K562 (cell line): ENCODE data around the gene BACE1-AS. TPM values are rescaled to one million over a fixed set of nuclear protein-coding genes. Genes with fewer than 3 reads are reported as not detected.
A peak's percentile ranks its signal among the peaks of the same experiment; 100 is the strongest.

ENCODE experiments used
- ATAC-seq: fragments of 200-7000 bp; cut with Tn5 transposase; 3 replicates; pipeline ENCODE4 v1.9.1; 2020; ENCODE audit warnings: moderate library complexity
- BruUV-seq: library from RNA; stranded (reverse); fragments of 400-500 nt; replicated peaks from 2 replicates; lab custom pipeline; 2021; lab: Mats Ljungman, UMichigan
- CTCF ChIA-PET: fragments of 300-600 bp; formaldehyde crosslinking; extraction: SDS; loops from one replicate; lab custom pipeline; 2021; ENCODE audit warnings: low intra/inter-chr PET ratio; lab: Yijun Ruan, JAX
- POLR2A ChIA-PET: fragments of 300-600, 350-650 bp; sonication (Branson Sonifier 250); formaldehyde crosslinking; extraction: SDS; loops from one replicate; lab custom pipeline; 2021; ENCODE audit warnings: antibody characterized with exemption, inconsistent platforms; lab: Yijun Ruan, JAX
- DNase-seq, 4 experiments: peaks; one replicate each; pipeline versions ENCODE4 v3.0.0 to v3.0.0-alpha.2; 2011 to 2018; ENCODE audit warnings: low spot score in 3 of 4, mixed read lengths in 3 of 4; ENCODE audit errors: extremely low read depth in 1 of 4
- FAIRE-seq: peaks from 2 replicates; lab custom pipeline; 2011; peaks lifted over from hg19 to GRCh38; lab: Jason Lieb, UNC
- H2AFZ ChIP-seq: 2 replicates; pipeline ENCODE4 v1.6.0; 2011; ENCODE audit warnings: low read depth, low read length, control low read depth, inconsistent platforms
- H3K27ac ChIP-seq: fragments of 200-600 bp; 3 replicates; pipeline ENCODE4 v1.8.0; 2011; ENCODE audit warnings: low read depth, mild to moderate bottlenecking, control low read depth, inconsistent platforms, low read length, moderate library complexity, mixed read lengths; ENCODE audit errors: extremely low read depth
- H3K27me3 ChIP-seq, 2 experiments: fragments of 300-600 bp in 1 of 2; 2 replicates in 1 of 2; 3 replicates in 1 of 2; pipeline versions ENCODE4 v1.6.0 to v1.8.0; 2011; ENCODE audit warnings: inconsistent platforms in 2 of 2, low read length in 2 of 2, mild to moderate bottlenecking in 1 of 2, mixed read lengths in 1 of 2, moderate library complexity in 1 of 2; ENCODE audit not compliant: control insufficient read depth in 2 of 2, insufficient read depth in 2 of 2
- H3K36me3 ChIP-seq: fragments of 300-600 bp; 3 replicates; pipeline ENCODE4 v1.8.0; 2011; ENCODE audit warnings: mild to moderate bottlenecking, low read length, inconsistent platforms; ENCODE audit not compliant: control insufficient read depth, insufficient read depth
- H3K4me1 ChIP-seq, 2 experiments: fragments of 200-600 bp in 1 of 2; replicated peaks in 1 of 2; 2 replicates in 1 of 2; 3 replicates in 1 of 2; pipeline versions ENCODE4 v1.5.1 to v1.8.0; 2011; ENCODE audit warnings: inconsistent platforms in 2 of 2, low read length in 2 of 2, mild to moderate bottlenecking in 1 of 2, mixed read lengths in 1 of 2, moderate library complexity in 1 of 2; ENCODE audit not compliant: control insufficient read depth in 2 of 2, insufficient read depth in 2 of 2
- H3K4me2 ChIP-seq: 2 replicates; pipeline ENCODE4 v1.6.1; 2011; ENCODE audit warnings: low read length, control low read depth, inconsistent platforms, mixed read lengths; ENCODE audit not compliant: insufficient read depth
- H3K4me3 ChIP-seq: fragments of 200-600 bp; sonication (generic), shearing (Covaris generic); 2 replicates; pipeline ENCODE4 v1.5.1; 2016; ENCODE audit warnings: control low read depth, inconsistent platforms
- H3K79me2 ChIP-seq: fragments of 200-600 bp; 3 replicates; pipeline ENCODE4 v1.8.0; 2011; ENCODE audit warnings: low read length, inconsistent platforms; ENCODE audit not compliant: control insufficient read depth, insufficient read depth
- H3K9ac ChIP-seq, 2 experiments: 2 replicates each; pipeline versions ENCODE4 v1.6.0 to v1.6.1; 2011; ENCODE audit warnings: low read depth in 2 of 2, low read length in 2 of 2, control low read depth in 1 of 2, inconsistent platforms in 1 of 2, mild to moderate bottlenecking in 1 of 2, mixed read lengths in 1 of 2; ENCODE audit not compliant: insufficient read depth in 1 of 2
- H3K9me1 ChIP-seq: one replicate; pipeline ENCODE4 v1.6.0; 2011; ENCODE audit warnings: inconsistent platforms, mild to moderate bottlenecking, low read length, moderate library complexity; ENCODE audit not compliant: control insufficient read depth, insufficient read depth
- H3K9me3 ChIP-seq: replicated peaks from 2 replicates; pipeline ENCODE4 v1.5.1; 2011; ENCODE audit warnings: low read depth, low read length, inconsistent platforms; ENCODE audit not compliant: control insufficient read depth, insufficient read depth
- H4K20me1 ChIP-seq: replicated peaks from 2 replicates; pipeline ENCODE4 v1.6.1; 2011; ENCODE audit warnings: low read length, inconsistent platforms, mixed read lengths; ENCODE audit not compliant: control insufficient read depth, insufficient read depth
- ELF1 ChIP-seq: fragments of 200-800 bp; sonication (Bioruptor generic); IDR thresholded peaks from 2 replicates; pipeline ENCODE4 v1.6.1; 2016; ENCODE audit warnings: missing genetic modification characterization, missing compliant biosample characterization
- KLF6 ChIP-seq: fragments of 250-450 bp; sonication (Bioruptor Pico); IDR thresholded peaks from 2 replicates; pipeline ENCODE4 v1.4.0; 2020; ENCODE audit warnings: mild to moderate bottlenecking, moderate library complexity, borderline replicate concordance
- POLR2G ChIP-seq: fragments of 200-400 bp; formaldehyde crosslinking; IDR thresholded peaks from 2 replicates; pipeline ENCODE4 v1.6.1; 2017; ENCODE audit warnings: low read depth, mild to moderate bottlenecking, antibody characterized with exemption, low read length, moderate library complexity
- WHSC1 ChIP-seq: IDR thresholded peaks from one replicate; pipeline ENCODE4 v1.6.1; 2012; ENCODE audit warnings: low read length, control low read depth, inconsistent platforms
- ZBTB43 ChIP-seq: sonication (generic); formaldehyde crosslinking; IDR thresholded peaks from 2 replicates; pipeline ENCODE4 v1.8.0; 2023; ENCODE audit warnings: mild to moderate bottlenecking, missing genetic modification reagents
- WGBS: fragments of 100-300 bp; shearing (Covaris generic); methylation state at CpG from one replicate; pipeline ENCODE4 v1.1.6; 2016; ENCODE audit warnings: low coverage, mixed read lengths; ENCODE audit not compliant: insufficient coverage; ENCODE audit errors: missing lambda C conversion rate; 5-methylcytosine and 5-hydroxymethylcytosine counted together
- in situ Hi-C: fragments of 300-500 bp; cut with MboI; formaldehyde crosslinking; loops from 4 replicates; pipeline ENCODE4 v1.15.0; 2018; ENCODE audit warnings: inconsistent platforms, mixed read lengths
- intact Hi-C: fragments of 100-400 bp; cut with micrococcal nuclease; formaldehyde crosslinking; loops from 2 replicates; pipeline ENCODE4 v1.14.2; 2022
- polyA plus RNA-seq, 8 experiments: library from polyadenylated mRNA; depleted of rRNA in 4 of 8; stranded (reverse) in 5 of 8; unstranded in 3 of 8; fragments of >200 nt; fragmentation: Nextera tagmentation in 2 of 8; fragmentation: Illumina TruSeq in 1 of 8; extraction: Ambion mirVana in 2 of 8; extraction: Trizol in 1 of 8; gene quantifications; 2 replicates each; pipeline versions ENCODE4 v1.2.1 to v1.2.3, GENCODE V29; 2011 to 2014; ENCODE audit warnings: inconsistent platforms in 1 of 8, missing spikeins in 1 of 8
- total RNA-seq, 7 experiments: library from RNA; depleted of rRNA in 6 of 7; stranded (reverse); fragments of >200 nt in 6 of 7; fragmentation: Illumina TruSeq in 2 of 7; extraction: Trizol in 2 of 7; gene quantifications; 2 replicates each; pipeline versions ENCODE4 v1.2.1 to v1.2.3, GENCODE V29; 2011 to 2021; ENCODE audit warnings: low replicate concordance in 1 of 7
- TF ChIP-seq, protein P1 (sequence below), 3 experiments: fragments of 200-800 bp in 1 of 3; sonication (Bioruptor generic) in 1 of 3; sonication (generic) in 1 of 3; formaldehyde crosslinking in 1 of 3; IDR thresholded peaks; 2 replicates each; pipeline versions ENCODE4 v1.6.1 to v1.8.0; 2016 to 2022; ENCODE audit warnings: mild to moderate bottlenecking in 2 of 3, missing compliant biosample characterization in 2 of 3, missing genetic modification characterization in 2 of 3, missing genetic modification reagents in 1 of 3
- TF ChIP-seq, protein P2 (sequence below): fragments of 450-650 bp; formaldehyde crosslinking; IDR thresholded peaks from 2 replicates; pipeline ENCODE4 v1.4.0; 2020; ENCODE audit warnings: mild to moderate bottlenecking, mixed read lengths

Gene BACE1-AS
- total and polyA plus RNA-seq, 9 of the 15 experiments (the other 6 are each of a cell fraction or from before 2014, with no cell fraction given): 2.2 to 8.2 (median 3.8) TPM

DNA sequence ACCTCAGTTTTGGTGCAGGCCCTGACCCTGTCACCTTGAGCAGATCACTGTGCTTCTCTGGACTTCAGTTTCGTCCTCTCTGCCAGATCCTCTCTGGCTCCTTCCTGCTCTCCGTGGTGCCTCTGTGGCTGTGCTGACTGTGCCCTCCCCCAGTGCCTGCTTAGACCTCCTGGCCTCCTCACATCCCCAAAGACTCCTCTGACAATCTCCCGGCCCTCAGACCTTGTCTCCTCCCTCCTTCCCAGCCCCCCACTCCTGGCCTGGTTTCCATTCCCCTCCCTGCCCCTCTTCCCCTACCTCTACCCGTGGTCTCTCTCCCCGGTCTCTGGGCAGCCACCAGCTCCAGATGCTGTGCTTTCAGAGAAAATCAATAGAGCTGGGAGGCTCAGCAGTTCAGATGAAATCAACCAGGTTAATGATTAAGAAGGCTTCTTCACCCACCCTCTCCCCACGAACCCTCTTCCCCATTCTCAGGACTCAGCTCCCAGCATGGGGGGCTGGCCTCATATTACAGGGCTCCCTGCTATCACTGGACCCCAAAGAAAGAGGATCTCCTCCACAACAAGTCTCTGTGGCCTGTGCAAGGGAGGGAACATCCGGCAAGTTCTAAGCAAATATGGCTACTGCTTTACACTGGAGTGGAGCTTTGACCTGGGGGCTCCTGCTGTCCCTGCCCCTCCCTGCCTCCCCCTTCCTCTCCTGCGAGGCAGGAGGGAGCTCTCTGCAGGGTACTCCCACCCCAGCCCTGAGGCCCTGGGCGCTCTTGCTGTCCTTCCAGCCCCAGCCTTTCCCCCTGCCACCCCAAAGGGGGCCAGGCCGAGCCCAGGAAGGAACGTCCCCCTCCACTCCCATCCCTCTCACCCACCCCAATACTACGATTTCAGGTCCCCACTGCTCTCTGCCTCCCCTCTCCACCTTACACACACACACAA, 8.5 kb downstream of the BACE1-AS start (continued):
- no peak for TF ChIP-seq ZBTB43
- no peak for TF ChIP-seq WHSC1
- TF ChIP-seq ELF1: no peak
- no peak for TF ChIP-seq KLF6 (CRISPR knock-in tag)

- no peak for DNase-seq
- TF ChIP-seq, protein P1, sequence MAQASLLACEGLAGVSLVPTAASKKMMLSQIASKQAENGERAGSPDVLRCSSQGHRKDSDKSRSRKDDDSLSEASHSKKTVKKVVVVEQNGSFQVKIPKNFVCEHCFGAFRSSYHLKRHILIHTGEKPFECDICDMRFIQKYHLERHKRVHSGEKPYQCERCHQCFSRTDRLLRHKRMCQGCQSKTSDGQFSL (CRISPR knock-in tag; IDR thresholded peaks at IDR 0.05): peak; percentile 25; the same call in 1 of the 2 replicates
- TF ChIP-seq, protein P1 (tag; IDR thresholded peaks at IDR 0.05): no peak
- TF ChIP-seq, protein P2, sequence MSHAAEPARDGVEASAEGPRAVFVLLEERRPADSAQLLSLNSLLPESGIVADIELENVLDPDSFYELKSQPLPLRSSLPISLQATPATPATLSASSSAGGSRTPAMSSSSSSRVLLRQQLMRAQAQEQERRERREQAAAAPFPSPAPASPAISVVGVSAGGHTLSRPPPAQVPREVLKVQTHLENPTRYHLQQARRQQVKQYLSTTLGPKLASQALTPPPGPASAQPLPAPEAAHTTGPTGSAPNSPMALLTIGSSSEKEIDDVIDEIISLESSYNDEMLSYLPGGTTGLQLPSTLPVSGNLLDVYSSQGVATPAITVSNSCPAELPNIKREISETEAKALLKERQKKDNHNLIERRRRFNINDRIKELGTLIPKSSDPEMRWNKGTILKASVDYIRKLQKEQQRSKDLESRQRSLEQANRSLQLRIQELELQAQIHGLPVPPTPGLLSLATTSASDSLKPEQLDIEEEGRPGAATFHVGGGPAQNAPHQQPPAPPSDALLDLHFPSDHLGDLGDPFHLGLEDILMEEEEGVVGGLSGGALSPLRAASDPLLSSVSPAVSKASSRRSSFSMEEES: no peak
- 0 out of 2 replicates have a peak, but pooled peaks have one; percentile 27 for TF ChIP-seq POLR2G
- TF ChIP-seq, all 486 proteins: peak for 2
- no TSS peak for BruUV-seq
- Histone ChIP-seq H3K79me2 (no peaks in the 10 kb centered on the region), H3K4me1 (peaks cover 0 to 10% of the 10 kb centered on the region in 2 experiments; a peak in 1 of 5 replicates), H3K9ac (0 out of 4 replicates have a peak overlapping the region, but pooled peaks of 1 of the 2 experiments have one; percentile 27), H2AFZ (no peak overlapping the region), H3K4me3 (no peak overlapping the region), H3K36me3 (no peaks in the 10 kb centered on the region), H3K9me1 (no peaks in the 10 kb centered on the region), H3K4me2 (no peak overlapping the region), H3K27ac (no peak overlapping the region), H3K9me3 (no peaks in the 10 kb centered on the region), H4K20me1 (peaks cover 3% of the 10 kb centered on the region; the same call in 1 of the 2 replicates), H3K27me3 (peaks cover 18 to 52% of the 10 kb centered on the region in 2 experiments; a peak in 4 of 5 replicates)
- no peak for FAIRE-seq
- peak; percentile 38 for ATAC-seq
- WGBS: 20% methylated on average over 17 of the region's 17 CpGs
- ChIA-PET POLR2A (no interaction called here), CTCF (no interaction called here)
- in situ Hi-C loops (no loop called here), intact Hi-C loops (no loop called here)
These were observed 9.1 kb downstream of the BACE1-AS start for GRCh38 chr11:117300283-117300663.
